ENCODE measurements around the gene AOPEP. TPM values are rescaled to one million over a fixed set of nuclear protein-coding genes. Genes with fewer than 3 reads are reported as not detected.

AOPEP gene
- total and polyA plus RNA-seq, 2 donors (not counting 3 experiments of a cell fraction or from before 2014, with no cell fraction given): 20.2 to 41.6 TPM

DNA sequence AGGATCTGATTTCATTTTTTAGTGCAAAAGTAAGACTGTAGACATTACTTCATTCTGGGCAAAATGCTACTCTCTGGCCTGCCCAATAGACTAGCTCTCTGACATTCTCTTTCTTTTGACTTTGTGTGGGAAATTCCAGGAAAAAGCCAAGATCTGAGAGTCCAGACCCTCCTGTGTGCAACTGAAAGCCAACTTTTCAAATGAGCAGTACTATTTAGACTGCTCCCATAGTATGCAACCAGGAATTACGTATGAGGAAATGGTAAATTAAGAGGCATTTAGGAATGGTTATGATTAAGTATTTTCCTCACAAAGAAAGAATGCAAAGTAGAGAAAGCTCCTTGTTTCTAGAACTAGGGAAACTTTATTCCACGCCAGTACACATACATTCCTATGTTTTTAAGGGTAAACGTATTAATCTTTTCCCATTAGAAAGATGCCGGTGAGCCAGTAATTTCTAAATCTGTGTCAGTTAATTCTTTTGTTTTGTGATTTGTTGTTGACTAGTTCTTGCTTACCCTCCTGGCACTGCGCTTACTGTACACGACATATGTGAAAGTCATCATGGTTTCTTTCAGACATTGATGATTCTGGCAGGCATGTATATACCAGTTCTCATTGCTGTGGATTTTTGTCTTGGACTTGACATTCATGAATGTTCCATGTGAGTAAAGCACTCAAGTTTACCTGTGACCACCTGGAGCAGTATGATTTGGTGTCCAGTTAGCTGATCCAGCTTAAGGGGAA lies 56.0 kb downstream of the AOPEP start:
- ChIA-PET CTCF (interaction anchor here (0.6 to 6.5 kb wide), 12 partner anchors 14 to 1435 kb away, joined by 3 to 134 read pairs (median 4); no protein-coding TSS in a partner anchor), POLR2A (no interaction called here)
- Histone ChIP-seq H3K9me1 (replicated peaks; ENCODE audit: control insufficient read depth, extremely low read depth, insufficient read depth, low read length) (no peaks in the 10 kb centered on the region), H3K9ac (replicated peaks; ENCODE audit: extremely low read depth, insufficient read depth, low read length) (no peak overlapping the region), H3K36me3 (ENCODE audit: control insufficient read depth in 2 of 2, extremely low read depth in 1 of 2, insufficient read depth in 2 of 2, low read length in 2 of 2) (no peaks in the 10 kb centered on the region), H3K9me3 (replicated peaks; ENCODE audit: control insufficient read depth, insufficient read depth, low read length) (no peaks in the 10 kb centered on the region), H3K27ac (ENCODE audit: insufficient read depth, low read depth, low read length) (no peak overlapping the region), H3K4me1 (ENCODE audit: control insufficient read depth, extremely low read depth, insufficient read depth, low read length) (no peaks in the 10 kb centered on the region), H3K4me3 (replicated peaks in 1 of 3; ENCODE audit: insufficient read depth in 1 of 3, low read depth in 1 of 3, low read length in 3 of 3) (no peak overlapping the region), H4K20me1 (replicated peaks; ENCODE audit: control insufficient read depth, extremely low read depth, insufficient read depth, low read length) (no peaks in the 10 kb centered on the region), H3K27me3 (ENCODE audit: control insufficient read depth in 2 of 2, insufficient read depth in 2 of 2, low read length in 2 of 2) (no peaks in the 10 kb centered on the region), H3K79me2 (ENCODE audit: control insufficient read depth, insufficient read depth, low read length) (no peaks in the 10 kb centered on the region), H3K4me2 (ENCODE audit: insufficient read depth, low read length) (no peak overlapping the region), H2AFZ (ENCODE audit: low read depth, low read length) (no peak overlapping the region)
- BruUV-seq (replicated peaks): no TSS peak
- dilution Hi-C loops (cut with MboI; ENCODE audit: extremely low pct_ligation_motif_present, low sequenced_read_pairs): no loop called here
- TF ChIP-seq MYC (IDR thresholded peaks at IDR 0.05; ENCODE audit: low read depth, low read length) (no peak), FOS (IDR thresholded peaks at IDR 0.05; ENCODE audit: borderline replicate concordance, insufficient read depth, low read length) (no peak), EZH2 (IDR thresholded peaks at IDR 0.05; ENCODE audit: borderline replicate concordance, low read depth, low read length, severe bottlenecking) (no peak)
- no peak for DNase-seq (ENCODE audit: low read depth, low spot score)
- intact Hi-C loops (cut with micrococcal nuclease): loop anchor here (1.0 to 5.0 kb wide), 11 partner anchors 65 to 1436 kb away; no protein-coding TSS in a partner anchor
- no peak for FAIRE-seq

DNA sequence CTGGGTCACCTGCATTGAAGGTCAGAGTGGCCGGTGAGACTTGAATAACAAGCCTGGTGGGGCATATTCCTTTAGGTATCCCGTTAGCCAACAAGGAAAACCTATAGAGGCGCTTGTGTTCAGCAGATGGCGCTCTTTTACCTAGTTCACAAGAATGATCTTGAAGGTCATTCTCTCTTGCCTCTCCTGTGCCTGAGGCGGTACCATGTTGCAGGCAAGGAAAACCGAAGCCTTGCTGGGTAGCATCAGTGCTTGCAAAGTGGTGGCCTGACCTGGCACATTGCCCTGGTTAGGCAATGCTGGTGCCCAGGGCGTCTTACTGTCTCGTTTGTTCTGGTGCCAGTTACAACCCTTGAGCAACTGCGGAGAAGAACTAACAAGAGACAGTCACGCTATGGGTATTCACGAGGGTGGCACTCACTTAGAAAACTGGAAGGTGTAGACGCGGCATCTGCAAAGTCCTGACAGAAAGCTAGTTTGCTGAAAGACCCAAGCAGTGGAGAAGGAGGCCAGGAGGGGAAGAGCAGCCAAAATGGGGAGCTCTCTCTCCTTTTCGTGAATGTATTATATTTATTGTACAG lies 56.7 kb downstream of the AOPEP start:
- Histone ChIP-seq H3K4me3 (replicated peaks in 1 of 3; ENCODE audit: insufficient read depth in 1 of 3, low read depth in 1 of 3, low read length in 3 of 3) (no peak overlapping the region), H3K9me1 (replicated peaks; ENCODE audit: control insufficient read depth, extremely low read depth, insufficient read depth, low read length) (no peaks in the 10 kb centered on the region), H4K20me1 (replicated peaks; ENCODE audit: control insufficient read depth, extremely low read depth, insufficient read depth, low read length) (no peaks in the 10 kb centered on the region), H3K36me3 (ENCODE audit: control insufficient read depth in 2 of 2, extremely low read depth in 1 of 2, insufficient read depth in 2 of 2, low read length in 2 of 2) (no peaks in the 10 kb centered on the region), H2AFZ (ENCODE audit: low read depth, low read length) (no peak overlapping the region), H3K79me2 (ENCODE audit: control insufficient read depth, insufficient read depth, low read length) (no peaks in the 10 kb centered on the region), H3K4me1 (ENCODE audit: control insufficient read depth, extremely low read depth, insufficient read depth, low read length) (no peaks in the 10 kb centered on the region), H3K4me2 (ENCODE audit: insufficient read depth, low read length) (no peak overlapping the region), H3K27ac (ENCODE audit: insufficient read depth, low read depth, low read length) (no peak overlapping the region), H3K27me3 (ENCODE audit: control insufficient read depth in 2 of 2, insufficient read depth in 2 of 2, low read length in 2 of 2) (no peaks in the 10 kb centered on the region), H3K9me3 (replicated peaks; ENCODE audit: control insufficient read depth, insufficient read depth, low read length) (no peaks in the 10 kb centered on the region), H3K9ac (replicated peaks; ENCODE audit: extremely low read depth, insufficient read depth, low read length) (no peak overlapping the region)
- intact Hi-C loops (cut with micrococcal nuclease) (loop anchor here (1.0 to 5.0 kb wide), 10 partner anchors 64 to 1436 kb away; no protein-coding TSS in a partner anchor), dilution Hi-C loops (cut with MboI; ENCODE audit: extremely low pct_ligation_motif_present, low sequenced_read_pairs) (no loop called here)
- ChIA-PET CTCF (interaction anchor here (0.6 to 6.5 kb wide), 19 partner anchors 9 to 346 kb away, joined by 3 to 134 read pairs (median 4); no protein-coding TSS in a partner anchor), POLR2A (no interaction called here)
- FAIRE-seq: peak; percentile 78
- BruUV-seq (replicated peaks): no TSS peak
- peak; percentile 81 for DNase-seq (ENCODE audit: low read depth, low spot score)
- TF ChIP-seq FOS (IDR thresholded peaks at IDR 0.05; ENCODE audit: borderline replicate concordance, insufficient read depth, low read length): no peak
- no peak for TF ChIP-seq MYC (IDR thresholded peaks at IDR 0.05; ENCODE audit: low read depth, low read length)
- TF ChIP-seq, protein P1, sequence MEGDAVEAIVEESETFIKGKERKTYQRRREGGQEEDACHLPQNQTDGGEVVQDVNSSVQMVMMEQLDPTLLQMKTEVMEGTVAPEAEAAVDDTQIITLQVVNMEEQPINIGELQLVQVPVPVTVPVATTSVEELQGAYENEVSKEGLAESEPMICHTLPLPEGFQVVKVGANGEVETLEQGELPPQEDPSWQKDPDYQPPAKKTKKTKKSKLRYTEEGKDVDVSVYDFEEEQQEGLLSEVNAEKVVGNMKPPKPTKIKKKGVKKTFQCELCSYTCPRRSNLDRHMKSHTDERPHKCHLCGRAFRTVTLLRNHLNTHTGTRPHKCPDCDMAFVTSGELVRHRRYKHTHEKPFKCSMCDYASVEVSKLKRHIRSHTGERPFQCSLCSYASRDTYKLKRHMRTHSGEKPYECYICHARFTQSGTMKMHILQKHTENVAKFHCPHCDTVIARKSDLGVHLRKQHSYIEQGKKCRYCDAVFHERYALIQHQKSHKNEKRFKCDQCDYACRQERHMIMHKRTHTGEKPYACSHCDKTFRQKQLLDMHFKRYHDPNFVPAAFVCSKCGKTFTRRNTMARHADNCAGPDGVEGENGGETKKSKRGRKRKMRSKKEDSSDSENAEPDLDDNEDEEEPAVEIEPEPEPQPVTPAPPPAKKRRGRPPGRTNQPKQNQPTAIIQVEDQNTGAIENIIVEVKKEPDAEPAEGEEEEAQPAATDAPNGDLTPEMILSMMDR (IDR thresholded peaks at IDR 0.05; ENCODE audit: extremely low read depth in 1 of 2, insufficient read depth in 1 of 2, low read depth in 1 of 2, low read length in 2 of 2): peak; percentile 64 to 65
- TF ChIP-seq POLR2A (IDR thresholded peaks at IDR 0.05; ENCODE audit: low read depth, low read length): no peak
- no peak for TF ChIP-seq POLR2AphosphoS5 (IDR thresholded peaks at IDR 0.05; ENCODE audit: insufficient read depth, low read depth, low read length)
- no peak for TF ChIP-seq EZH2 (IDR thresholded peaks at IDR 0.05; ENCODE audit: borderline replicate concordance, low read depth, low read length, severe bottlenecking)
- no peak for TF ChIP-seq JUN (IDR thresholded peaks at IDR 0.05; ENCODE audit: borderline replicate concordance, insufficient read depth, insufficient read length, low read depth)

All from endothelial cell of umbilical vein (primary cell).